Lower lobe of right lung (tissue), 2 donors: Measurements from ENCODE around the gene AGXT. TPM values are rescaled to one million over a fixed set of nuclear protein-coding genes. Genes with fewer than 3 reads are reported as not detected.
A peak's percentile ranks its signal among the peaks of the same experiment; 100 is the strongest.

Source experiments
- ATAC-seq, 2 donors: fragments of 200-7000 bp; cut with Tn5 transposase; one replicate each; pipeline ENCODE4 v1.9.1; 2020 to 2022; ENCODE audit warnings: mild to moderate bottlenecking in 2 of 2, moderate library complexity in 2 of 2
- DNase-seq: peaks from one replicate; pipeline ENCODE4 v3.0.0-alpha.2; 2020
- H3K27ac ChIP-seq: fragments of 200-600 bp; one replicate; pipeline ENCODE4 v1.8.0; 2022
- H3K27me3 ChIP-seq: fragments of 200-600 bp; one replicate; pipeline ENCODE4 v1.8.0; 2022; ENCODE audit warnings: low read depth
- H3K36me3 ChIP-seq: fragments of 200-600 bp; one replicate; pipeline ENCODE4 v1.8.0; 2022; ENCODE audit warnings: mild to moderate bottlenecking
- H3K4me1 ChIP-seq: fragments of 200-600 bp; one replicate; pipeline ENCODE4 v1.8.0; 2022
- H3K4me3 ChIP-seq: fragments of 200-600 bp; one replicate; pipeline ENCODE4 v1.8.0; 2022; ENCODE audit warnings: mild to moderate bottlenecking
- H3K9me3 ChIP-seq: fragments of 200-600 bp; one replicate; pipeline ENCODE4 v1.8.0; 2022
- CTCF ChIP-seq: fragments of 200-600 bp; IDR thresholded peaks from one replicate; pipeline ENCODE4 v1.8.0; 2022; ENCODE audit warnings: antibody characterized with exemption, mild to moderate bottlenecking
- intact Hi-C: fragments of 100-400 bp; cut with DNase I; formaldehyde crosslinking; loops from one replicate; pipeline ENCODE4 v1.11.0; 2022
- total RNA-seq: library from RNA; stranded (reverse); fragmentation: NEBNext Ultra II Directional; extraction: Animal tissue kit (Norgen Biotek cat#: 25700); gene quantifications from one replicate; pipeline ENCODE4 v1.2.1, GENCODE V29; 2021
- donor health status: DM: no; HTN: yes; CAD: no; lungs with severe emphysema.

The AGXT gene
- total RNA-seq, 1 donor from 2014 or later: not detected

GRCh38 chr2:240906911-240907590 is 38.4 kb downstream of the AGXT start:
- TF ChIP-seq CTCF: no peak
- DNase-seq (no peak), ATAC-seq (no peak)

GRCh38 chr2:240909216-240909974 is 40.8 kb downstream of the AGXT start:
- intact Hi-C loops: no loop called here
- H3K4me3 ChIP-seq: no peak overlapping the region
- no peaks in the 10 kb centered on the region for H3K27me3 ChIP-seq
- H3K9me3 ChIP-seq: no peaks in the 10 kb centered on the region
- no peaks in the 10 kb centered on the region for H3K36me3 ChIP-seq
- TF ChIP-seq CTCF: no peak
- H3K4me1 ChIP-seq: peaks cover 15% of the 10 kb centered on the region
- H3K27ac ChIP-seq: no peak overlapping the region
- ATAC-seq (no peak), DNase-seq (no peak)

More at GRCh38 chr2:240906911-240907590, 38.4 kb downstream of the AGXT start:
- Histone ChIP-seq H3K4me1 (no peaks in the 10 kb centered on the region), H3K36me3 (no peaks in the 10 kb centered on the region), H3K9me3 (no peaks in the 10 kb centered on the region), H3K27me3 (no peaks in the 10 kb centered on the region), H3K4me3 (no peak overlapping the region), H3K27ac (no peak overlapping the region)
- intact Hi-C loops: no loop called here

- TF ChIP-seq CTCF: no peak
- Histone ChIP-seq H3K4me1 (peaks cover 32% of the 10 kb centered on the region), H3K27me3 (peaks cover 19% of the 10 kb centered on the region), H3K27ac (no peak overlapping the region), H3K36me3 (no peaks in the 10 kb centered on the region), H3K9me3 (no peaks in the 10 kb centered on the region), H3K4me3 (no peak overlapping the region)
- no peak for ATAC-seq
- no peak for DNase-seq
- intact Hi-C loops: no loop called here
Measured at GRCh38 chr2:240911641-240912265, 43.1 kb downstream of the AGXT start.

- Histone ChIP-seq H3K27ac (peak overlapping the region; percentile 67), H3K4me1 (peaks cover 39% of the 10 kb centered on the region), H3K4me3 (no peak overlapping the region), H3K9me3 (no peaks in the 10 kb centered on the region), H3K27me3 (peaks cover 19% of the 10 kb centered on the region), H3K36me3 (no peaks in the 10 kb centered on the region)
- TF ChIP-seq CTCF: no peak
- intact Hi-C loops: no loop called here
- ATAC-seq (no peak), DNase-seq (no peak)
Measured at GRCh38 chr2:240912878-240913809, 44.5 kb downstream of the AGXT start.
